Hepatocyte (in vitro differentiated cells): Measurements from ENCODE around the gene RALBP1.

Source experiments
- CTCF ChIP-seq: fragments of 200-600 bp; sonication (generic); IDR thresholded peaks from 2 replicates; pipeline ENCODE4 v1.5.1; 2016; ENCODE audit warnings: antibody characterized with exemption, mild to moderate bottlenecking; ENCODE audit not compliant: poor library complexity
- EZH2 ChIP-seq: fragments of 200-600 bp; sonication (generic); IDR thresholded peaks from 2 replicates; pipeline ENCODE4 v1.6.1; 2016; ENCODE audit warnings: antibody characterized with exemption, mild to moderate bottlenecking, borderline replicate concordance
- EZH2phosphoT487 ChIP-seq: fragments of 200-600 bp; sonication (generic); IDR thresholded peaks from one replicate; pipeline ENCODE4 v1.6.1; 2018; ENCODE audit warnings: antibody characterized with exemption, mild to moderate bottlenecking, low read depth, moderate library complexity; ENCODE audit not compliant: unreplicated experiment, severe bottlenecking

- TF ChIP-seq EZH2phosphoT487 (no peak), CTCF (no peak), EZH2 (no peak)
Observed at GRCh38 chr18:9469685-9470084, 5.6 kb upstream of the RALBP1 start.
